CD14-positive monocyte (primary cell): ENCODE results near the gene TRAF5. TPM values are rescaled to one million over a fixed set of nuclear protein-coding genes. Genes with fewer than 3 reads are reported as not detected.

Source experiments
- DNase-seq, 3 donors: peaks; one replicate each; pipeline ENCODE4 v3.0.0-alpha.2; 2011 to 2022
- H2AFZ ChIP-seq: 2 replicates; pipeline ENCODE4 v1.6.0; 2012; ENCODE audit warnings: mild to moderate bottlenecking, low read depth, low read length, inconsistent platforms; ENCODE audit not compliant: insufficient read depth, poor library complexity, severe bottlenecking
- H3K27ac ChIP-seq, 2 donors: 1 replicate in 1 of 2; 2 replicates in 1 of 2; pipeline ENCODE4 v1.5.1; 2012 to 2013; ENCODE audit warnings: low read length in 2 of 2, control low read depth in 1 of 2, inconsistent platforms in 1 of 2, low read depth in 1 of 2, mild to moderate bottlenecking in 1 of 2
- H3K27me3 ChIP-seq, 2 donors: one replicate each; pipeline versions ENCODE4 v1.6.0 to v1.6.1; 2011 to 2013; ENCODE audit warnings: low read length in 2 of 2; ENCODE audit not compliant: control insufficient read depth in 2 of 2, insufficient read depth in 2 of 2
- H3K36me3 ChIP-seq, 2 donors: replicated peaks in 1 of 2; 1 replicate in 1 of 2; 2 replicates in 1 of 2; pipeline versions ENCODE4 v1.5.1 to v1.6.1; 2012 to 2013; ENCODE audit warnings: low read length in 2 of 2, control low read depth in 1 of 2, inconsistent platforms in 1 of 2, mild to moderate bottlenecking in 1 of 2; ENCODE audit not compliant: insufficient read depth in 2 of 2, control insufficient read depth in 1 of 2
- H3K4me1 ChIP-seq, 2 donors: 1 replicate in 1 of 2; 2 replicates in 1 of 2; pipeline versions ENCODE4 v1.5.1 to v1.6.1; 2012 to 2013; ENCODE audit warnings: low read length in 2 of 2, control low read depth in 1 of 2, inconsistent platforms in 1 of 2, mild to moderate bottlenecking in 1 of 2, moderate library complexity in 1 of 2; ENCODE audit not compliant: insufficient read depth in 2 of 2, control insufficient read depth in 1 of 2
- H3K4me2 ChIP-seq: replicated peaks from 2 replicates; pipeline ENCODE3; 2012; ENCODE audit warnings: low read length, moderate library complexity, mild to moderate bottlenecking; ENCODE audit not compliant: poor library complexity, severe bottlenecking; ENCODE audit errors: extremely low read depth
- H3K4me3 ChIP-seq, 3 experiments: fragments of 200-600 bp in 1 of 3; sonication (generic) in 1 of 3; replicated peaks in 1 of 3; 1 replicate in 2 of 3; 2 replicates in 1 of 3; pipeline ENCODE4 v1.5.1; 2011 to 2013; ENCODE audit warnings: low read length in 3 of 3, mild to moderate bottlenecking in 3 of 3, control low read depth in 2 of 3, low read depth in 2 of 3, inconsistent platforms in 1 of 3, moderate library complexity in 1 of 3
- H3K79me2 ChIP-seq: 2 replicates; pipeline ENCODE4 v1.6.0; 2012; ENCODE audit warnings: mild to moderate bottlenecking, control low read depth, inconsistent platforms, low read length, moderate library complexity; ENCODE audit not compliant: insufficient read depth
- H3K9ac ChIP-seq: 2 replicates; pipeline ENCODE4 v1.6.0; 2017; ENCODE audit warnings: low read length, mild to moderate bottlenecking; ENCODE audit not compliant: insufficient read depth, poor library complexity, severe bottlenecking
- H3K9me3 ChIP-seq, 2 donors: replicated peaks in 1 of 2; 1 replicate in 1 of 2; 2 replicates in 1 of 2; pipeline versions ENCODE4 v1.5.1 to v1.6.1; 2012 to 2013; ENCODE audit warnings: low read length in 2 of 2, control low read depth in 1 of 2; ENCODE audit not compliant: control insufficient read depth in 1 of 2, insufficient read depth in 1 of 2
- H4K20me1 ChIP-seq: 2 replicates; pipeline ENCODE4 v1.6.0; 2012; ENCODE audit warnings: mild to moderate bottlenecking, low read length, control low read depth, moderate library complexity; ENCODE audit not compliant: insufficient read depth
- H3K27ac Mint-ChIP-seq, 7 donors: one replicate each; pipeline ENCODE4 v1.8.0; 2020; ENCODE audit warnings: mild to moderate bottlenecking in 7 of 7, mixed read lengths in 7 of 7, moderate library complexity in 6 of 7, inconsistent platforms in 2 of 7
- H3K27me3 Mint-ChIP-seq, 3 donors: one replicate each; pipeline ENCODE4 v1.8.0; 2021 to 2022; ENCODE audit warnings: low read depth in 3 of 3, mild to moderate bottlenecking in 3 of 3, mixed read lengths in 3 of 3, moderate library complexity in 3 of 3, inconsistent platforms in 1 of 3
- H3K36me3 Mint-ChIP-seq, 2 donors: one replicate each; pipeline ENCODE4 v1.8.0; 2020; ENCODE audit warnings: mixed read lengths in 2 of 2, inconsistent platforms in 1 of 2, mild to moderate bottlenecking in 1 of 2
- H3K4me1 Mint-ChIP-seq: one replicate; pipeline ENCODE4 v1.8.0; 2020; ENCODE audit warnings: mild to moderate bottlenecking, mixed read lengths
- H3K4me3 Mint-ChIP-seq, 2 donors: one replicate each; pipeline ENCODE4 v1.8.0; 2020; ENCODE audit warnings: mild to moderate bottlenecking in 2 of 2, mixed read lengths in 2 of 2, moderate library complexity in 1 of 2
- H3K9me3 Mint-ChIP-seq, 7 donors: one replicate each; pipeline ENCODE4 v1.8.0; 2020 to 2022; ENCODE audit warnings: mixed read lengths in 7 of 7, mild to moderate bottlenecking in 6 of 7, moderate library complexity in 6 of 7, inconsistent platforms in 2 of 7
- CTCF ChIP-seq: fragments of 200-600 bp; IDR thresholded peaks from one replicate; pipeline ENCODE4 v1.8.0; 2022; ENCODE audit warnings: antibody characterized with exemption, mild to moderate bottlenecking
- WGBS: methylation state at CpG from one replicate; pipeline ENCODE4 v1.1.5; 2013; ENCODE audit warnings: missing lambda C conversion rate; ENCODE audit not compliant: insufficient coverage; 5-methylcytosine and 5-hydroxymethylcytosine counted together
- intact Hi-C, 2 donors: fragments of 100-400 bp; cut with micrococcal nuclease; formaldehyde crosslinking; loops; one replicate each; pipeline versions ENCODE4 v1.15.0 to v1.15.1; 2023
- polyA plus RNA-seq, 3 donors: library from polyadenylated mRNA; depleted of rRNA in 1 of 3; unstranded in 2 of 3; stranded (reverse) in 1 of 3; fragments of 300-500 nt in 2 of 3; fragments of >200 nt in 1 of 3; fragmentation: Illumina TruSeq in 2 of 3; gene quantifications; 1 replicate in 2 of 3; 2 replicates in 1 of 3; pipeline ENCODE4 v1.2.3, GENCODE V29; 2012 to 2021

Gene TRAF5
- polyA plus RNA-seq, 3 donors: 1.0 to 3.8 (median 1.6) TPM

- Mint-ChIP-seq H3K27ac (no peak overlapping the region), H3K9me3 (peaks cover 0 to 2% (median 0%) of the 10 kb centered on the region in 7 donors), H3K36me3 (peaks cover 0 to 1% of the 10 kb centered on the region in 2 donors), H3K4me1 (peaks cover 34% of the 10 kb centered on the region), H3K27me3 (peaks cover 8 to 16% (median 12%) of the 10 kb centered on the region in 3 donors), H3K4me3 (no peak overlapping the region)
- Histone ChIP-seq H3K4me2 (no peak overlapping the region), H3K9ac (no peak overlapping the region), H3K4me3 (no peak overlapping the region), H3K36me3 (no peaks in the 10 kb centered on the region), H3K4me1 (peaks cover 9 to 10% of the 10 kb centered on the region in 2 donors), H3K27me3 (no peaks in the 10 kb centered on the region), H3K9me3 (no peaks in the 10 kb centered on the region), H4K20me1 (no peaks in the 10 kb centered on the region), H2AFZ (no peak overlapping the region), H3K79me2 (no peaks in the 10 kb centered on the region), H3K27ac (no peak overlapping the region)
- intact Hi-C loops: loop anchor here in 1 of 2 donors (5.0 kb wide), 1 partner anchor 146 kb away; no protein-coding TSS in a partner anchor
- no peak for TF ChIP-seq CTCF
- 97% methylated on average over 3 of the region's 3 CpGs for WGBS
- DNase-seq: no peak
Observed at GRCh38 chr1:211331011-211331709, 4.5 kb downstream of the TRAF5 start.

GRCh38 chr1:211332036-211332616 is 5.5 kb downstream of the TRAF5 start:
- Mint-ChIP-seq H3K9me3 (peaks cover 0 to 2% (median 0%) of the 10 kb centered on the region in 7 donors), H3K27me3 (peaks cover 8 to 12% (median 11%) of the 10 kb centered on the region in 3 donors), H3K27ac (peak overlapping the region in 1 of 7 donors; percentile 17), H3K4me3 (no peak overlapping the region), H3K36me3 (peaks cover 0 to 1% of the 10 kb centered on the region in 2 donors), H3K4me1 (peaks cover 31% of the 10 kb centered on the region)
- H3K4me3 ChIP-seq: no peak overlapping the region
- no peak for DNase-seq
- H3K79me2 ChIP-seq: no peaks in the 10 kb centered on the region
- H3K27me3 ChIP-seq: no peaks in the 10 kb centered on the region
- no peaks in the 10 kb centered on the region for H3K9me3 ChIP-seq
- peaks cover 5 to 7% of the 10 kb centered on the region in 2 donors for H3K4me1 ChIP-seq
- no peaks in the 10 kb centered on the region for H3K36me3 ChIP-seq
- no peak overlapping the region for H3K27ac ChIP-seq
- WGBS: 14% methylated on average over 1 of the region's 3 CpGs
- H3K4me2 ChIP-seq: no peak overlapping the region
- intact Hi-C loops: loop anchor here in 1 of 2 donors (5.0 kb wide), 1 partner anchor 145 kb away; no protein-coding TSS in a partner anchor
- H2AFZ ChIP-seq: no peak overlapping the region
- TF ChIP-seq CTCF: no peak
- H3K9ac ChIP-seq: no peak overlapping the region
- H4K20me1 ChIP-seq: no peaks in the 10 kb centered on the region
